Left ventricle myocardium inferior (tissue), 1 donor: ENCODE measurements around the gene SLFN12. TPM values are rescaled to one million over a fixed set of nuclear protein-coding genes. Genes with fewer than 3 reads are reported as not detected.

ENCODE experiments used
- DNase-seq: peaks from one replicate; pipeline ENCODE4 v3.0.0-alpha.2; 2020
- H3K27ac ChIP-seq: fragments of 200-600 bp; replicated peaks from 2 replicates; pipeline ENCODE4 v1.8.0; 2021
- H3K27me3 ChIP-seq: fragments of 200-600 bp; 2 replicates; pipeline ENCODE4 v1.8.0; 2021; ENCODE audit warnings: low read depth
- H3K36me3 ChIP-seq: fragments of 200-600 bp; 2 replicates; pipeline ENCODE4 v1.8.0; 2021
- H3K4me1 ChIP-seq: fragments of 200-600 bp; 2 replicates; pipeline ENCODE4 v1.8.0; 2021
- H3K4me3 ChIP-seq: fragments of 200-600 bp; 2 replicates; pipeline ENCODE4 v1.8.0; 2021; ENCODE audit warnings: mild to moderate bottlenecking, moderate library complexity
- H3K9me3 ChIP-seq: fragments of 200-600 bp; replicated peaks from 2 replicates; pipeline ENCODE4 v1.8.0; 2021
- CTCF ChIP-seq: fragments of 200-600 bp; IDR thresholded peaks from 2 replicates; pipeline ENCODE4 v1.8.0; 2021; ENCODE audit warnings: antibody characterized with exemption, mild to moderate bottlenecking, borderline replicate concordance
- intact Hi-C: fragments of 100-400 bp; cut with micrococcal nuclease; formaldehyde crosslinking; loops from one replicate; pipeline ENCODE4 v1.11.0; 2022
- total RNA-seq: library from RNA; stranded (reverse); fragmentation: NEBNext Ultra II Directional; extraction: Animal tissue kit (Norgen Biotek cat#: 25700); gene quantifications from one replicate; pipeline ENCODE4 v1.2.1, GENCODE V29; 2021
- donor health status: DM: no; HTN: yes; CAD: no; lungs with severe emphysema.

The SLFN12 gene
- total RNA-seq, 1 donor from 2014 or later, result 3.7 TPM

- Histone ChIP-seq H3K27ac (peak within 1 kb of the TSS; percentile 98), H3K36me3 (peaks cover 7% of the 10 kb centered on the region), H3K4me1 (peaks cover 55% of the 10 kb centered on the region), H3K9me3 (peaks cover 17% of the 10 kb centered on the region), H3K27me3 (peaks cover 56% of the 10 kb centered on the region), H3K4me3 (peak within 1 kb of the TSS; percentile 79)
- peak; percentile 88 for DNase-seq
- TF ChIP-seq CTCF, result no peak
- intact Hi-C loops, result no loop called here
These were observed 58.7 kb downstream of the SLFN12 start, which contains the start of gene SLFN11 for GRCh38 chr17:35373534-35373983. TSS of gene SLFN11 (minus strand) at chr17:35373621. CDS start at chr17:35363807, 9,814 bp downstream.

DNA sequence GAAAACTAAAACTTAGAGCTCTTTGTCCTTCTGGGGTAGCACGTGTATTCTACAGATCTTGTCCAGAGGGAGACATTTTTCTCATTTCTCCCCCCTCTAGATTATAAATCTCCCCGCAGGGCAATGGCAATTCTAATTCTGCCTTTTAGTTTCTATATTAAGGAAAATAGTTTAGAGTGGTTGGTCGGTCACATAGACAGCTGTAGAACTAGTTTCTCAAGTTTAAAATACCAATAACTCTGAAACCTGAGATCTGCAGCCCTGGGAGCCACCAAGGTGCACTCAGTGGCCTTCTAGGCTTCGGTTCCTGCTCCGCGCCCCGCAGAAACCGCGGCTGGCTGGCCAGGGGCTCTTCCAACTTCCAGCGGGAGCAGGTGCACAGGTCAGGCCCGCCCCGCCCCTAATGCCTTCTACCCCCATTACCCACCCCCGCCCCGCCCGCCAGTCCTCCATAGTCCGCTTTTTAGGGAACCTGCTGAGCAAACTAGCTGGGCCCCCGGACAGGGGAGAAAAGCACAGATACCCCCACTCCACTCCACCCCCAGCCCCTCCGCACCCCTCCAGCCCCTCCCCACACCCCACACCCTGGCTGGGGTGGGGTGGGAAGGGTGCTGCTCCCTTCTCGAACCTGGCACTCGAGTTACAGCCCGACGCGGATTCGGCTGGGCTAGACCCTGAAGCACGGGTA, 59.3 kb downstream of the SLFN12 start:
- H3K9me3 ChIP-seq, result peaks cover 17% of the 10 kb centered on the region
- no peak for TF ChIP-seq CTCF
- peaks cover 7% of the 10 kb centered on the region for H3K36me3 ChIP-seq
- peak; percentile 16 for DNase-seq
- H3K27ac ChIP-seq, result peak overlapping the region; percentile 98
- peaks cover 55% of the 10 kb centered on the region for H3K27me3 ChIP-seq
- peaks cover 59% of the 10 kb centered on the region for H3K4me1 ChIP-seq
- H3K4me3 ChIP-seq, result peak overlapping the region; percentile 79
- intact Hi-C loops, result no loop called here

GRCh38 chr17:35371934-35372333, 60.4 kb downstream of the SLFN12 start:
- intact Hi-C loops, result no loop called here

GRCh38 chr17:35368081-35368830, 64.0 kb downstream of the SLFN12 start:
- intact Hi-C loops, result no loop called here
- DNase-seq, result no peak
- no peak for TF ChIP-seq CTCF
- Histone ChIP-seq H3K4me1 (peaks cover 24% of the 10 kb centered on the region), H3K9me3 (peaks cover 17% of the 10 kb centered on the region), H3K4me3 (no peak overlapping the region), H3K27me3 (peaks cover 19% of the 10 kb centered on the region), H3K27ac (no peak overlapping the region), H3K36me3 (peaks cover 22% of the 10 kb centered on the region)

More at GRCh38 chr17:35371934-35372333, 60.4 kb downstream of the SLFN12 start:
- no peak for DNase-seq
- Histone ChIP-seq H3K9me3 (peaks cover 17% of the 10 kb centered on the region), H3K4me3 (peak overlapping the region; percentile 79), H3K27me3 (peaks cover 54% of the 10 kb centered on the region), H3K4me1 (peaks cover 60% of the 10 kb centered on the region), H3K36me3 (peaks cover 7% of the 10 kb centered on the region), H3K27ac (no peak overlapping the region)
- TF ChIP-seq CTCF, result no peak

DNA sequence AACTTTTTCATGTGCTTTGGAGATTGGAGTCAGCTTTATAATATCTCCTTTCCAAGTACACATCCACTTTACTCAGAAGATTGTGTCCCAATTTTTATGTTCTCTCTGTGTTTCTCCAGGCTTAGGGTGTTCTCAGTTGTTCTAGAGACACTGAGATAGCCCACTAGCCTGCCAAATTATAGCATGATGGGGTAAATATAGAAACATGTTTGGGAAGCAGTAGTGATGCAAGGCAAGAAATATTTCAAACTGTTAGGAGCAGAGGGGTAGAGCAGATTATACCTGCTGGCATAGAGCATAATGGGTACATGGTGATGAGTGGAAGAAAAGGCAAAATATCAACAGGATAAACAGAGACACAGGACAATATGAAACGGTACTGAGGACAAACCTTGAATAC, 71.3 kb downstream of the SLFN12 start:
- Histone ChIP-seq H3K4me3 (no peak overlapping the region), H3K27ac (no peak overlapping the region), H3K9me3 (no peaks in the 10 kb centered on the region), H3K27me3 (no peaks in the 10 kb centered on the region), H3K4me1 (peaks cover 34% of the 10 kb centered on the region), H3K36me3 (peaks cover 47% of the 10 kb centered on the region)
- no peak for DNase-seq
- intact Hi-C loops, result no loop called here
- TF ChIP-seq CTCF, result no peak

Other genes with a start within 250 kb of the SLFN12 start
- not detected for gene SLC35G3, start 238.1 kb downstream of the SLFN12 start, total RNA-seq
- gene SLFN5, start 189.4 kb downstream of the SLFN12 start, total RNA-seq, result 8.6 TPM
- 15.1 TPM for gene SLFN11, start 58.9 kb downstream of the SLFN12 start, total RNA-seq
- gene SLFN13, start 16.3 kb upstream of the SLFN12 start, total RNA-seq, result 3.4 TPM
- 0.25 TPM for gene SLFN12L, start 105.2 kb upstream of the SLFN12 start, total RNA-seq
- gene SLFN14, start 128.3 kb upstream of the SLFN12 start, total RNA-seq, result not detected
- gene PEX12, start 146.1 kb upstream of the SLFN12 start, total RNA-seq, result 8.7 TPM
- 113 TPM for gene AP2B1, start 154.8 kb upstream of the SLFN12 start, total RNA-seq